Measurements from ENCODE around the gene ATP6V0B. TPM values are rescaled to one million over a fixed set of nuclear protein-coding genes. Genes with fewer than 3 reads are reported as not detected.

The ATP6V0B gene
- total RNA-seq, 2 experiments from 2014 or later: 42.9 to 47.0 TPM

DNA sequence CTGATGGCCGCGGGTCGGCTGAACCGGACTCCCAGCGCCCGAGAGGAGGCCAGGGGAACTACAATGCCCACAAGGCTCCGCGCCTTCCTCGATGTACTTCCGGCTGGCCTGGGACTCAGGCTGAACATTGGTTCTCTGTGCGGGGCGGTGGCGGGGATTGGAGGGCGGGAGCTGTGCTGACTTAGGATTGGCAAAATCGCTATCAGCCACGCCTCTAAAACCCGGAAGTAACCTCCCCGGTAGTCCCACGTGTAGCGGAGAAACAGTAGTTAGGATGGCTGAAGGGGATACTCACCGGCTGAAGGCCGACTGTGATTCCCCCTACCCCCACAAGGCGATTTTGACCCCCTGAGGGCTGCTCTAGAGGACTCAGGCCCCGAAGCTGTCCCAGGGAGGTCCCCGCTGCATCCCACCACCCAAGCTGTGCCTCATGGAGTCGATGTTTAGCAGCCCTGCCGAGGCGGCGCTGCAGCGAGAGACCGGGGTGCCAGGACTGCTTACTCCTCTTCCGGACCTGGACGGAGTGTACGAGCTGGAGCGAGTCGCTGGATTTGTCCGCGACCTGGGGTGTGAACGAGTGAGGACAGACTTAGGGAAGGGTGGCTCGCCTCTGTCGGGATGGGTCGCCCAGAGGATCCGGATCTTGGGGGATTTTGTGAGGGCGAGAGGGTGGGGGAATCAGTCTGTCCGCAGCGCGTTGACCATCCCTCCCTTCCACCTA lies 4.9 kb upstream of the ATP6V0B start, which contains the start of gene DPH2:
Gene DPH2, plus strand, starts transcription at position 265 of the 721 bp plus-strand sequence. Its CDS starts 166 bp downstream, at position 431.
- H3K4me3 Mint-ChIP-seq: peak within 1 kb of the TSS; percentile 90
- Histone ChIP-seq H3K27me3 (ENCODE audit: control insufficient read depth in 1 of 2, insufficient read depth in 2 of 2, low read length in 2 of 2) (no peaks in the 10 kb centered on the region), H3K36me3 (ENCODE audit: insufficient read depth, low read length) (peaks cover 15% of the 10 kb centered on the region), H3K4me3 (ENCODE audit: low read length) (peak within 1 kb of the TSS; percentile 87), H3K27ac (ENCODE audit: low read depth in 1 of 2, low read length in 2 of 2) (peak within 1 kb of the TSS; percentile 3 to 39), H3K4me1 (ENCODE audit: insufficient read depth, low read length) (peaks cover 35% of the 10 kb centered on the region), H3K9me3 (ENCODE audit: control insufficient read depth in 1 of 2, insufficient read depth in 1 of 2, low read length in 2 of 2) (no peaks in the 10 kb centered on the region)
- TF ChIP-seq, protein P1, sequence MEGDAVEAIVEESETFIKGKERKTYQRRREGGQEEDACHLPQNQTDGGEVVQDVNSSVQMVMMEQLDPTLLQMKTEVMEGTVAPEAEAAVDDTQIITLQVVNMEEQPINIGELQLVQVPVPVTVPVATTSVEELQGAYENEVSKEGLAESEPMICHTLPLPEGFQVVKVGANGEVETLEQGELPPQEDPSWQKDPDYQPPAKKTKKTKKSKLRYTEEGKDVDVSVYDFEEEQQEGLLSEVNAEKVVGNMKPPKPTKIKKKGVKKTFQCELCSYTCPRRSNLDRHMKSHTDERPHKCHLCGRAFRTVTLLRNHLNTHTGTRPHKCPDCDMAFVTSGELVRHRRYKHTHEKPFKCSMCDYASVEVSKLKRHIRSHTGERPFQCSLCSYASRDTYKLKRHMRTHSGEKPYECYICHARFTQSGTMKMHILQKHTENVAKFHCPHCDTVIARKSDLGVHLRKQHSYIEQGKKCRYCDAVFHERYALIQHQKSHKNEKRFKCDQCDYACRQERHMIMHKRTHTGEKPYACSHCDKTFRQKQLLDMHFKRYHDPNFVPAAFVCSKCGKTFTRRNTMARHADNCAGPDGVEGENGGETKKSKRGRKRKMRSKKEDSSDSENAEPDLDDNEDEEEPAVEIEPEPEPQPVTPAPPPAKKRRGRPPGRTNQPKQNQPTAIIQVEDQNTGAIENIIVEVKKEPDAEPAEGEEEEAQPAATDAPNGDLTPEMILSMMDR (IDR thresholded peaks at IDR 0.05): no peak
- ChIA-PET CTCF (interaction anchor here (1.6 kb wide), 1 partner anchor 23 kb away, joined by 4 read pairs; the partner anchor contains the start of gene IPO13), POLR2A (interaction anchor here (0.6 to 1.4 kb wide), 5 partner anchors 19 to 243 kb away, joined by 3 to 7 read pairs (median 4); partner anchors contain the start of genes DMAP1 and IPO13)
- peak; percentile 87 for ATAC-seq (ENCODE audit: poor library complexity)
- H3K4me1 Mint-ChIP-seq (ENCODE audit: low read depth): peaks cover 40% of the 10 kb centered on the region
- H3K9me3 Mint-ChIP-seq: no peaks in the 10 kb centered on the region
- intact Hi-C loops (cut with DNase I, micrococcal nuclease): loop anchor here (1.0 to 10.0 kb wide), 4 partner anchors 24 to 795 kb away; partner anchors contain the start of genes CDC20 (in 1 of the 2), CFAP57 (in 1 of the 2), EBNA1BP2 (in 1 of the 2) and ERI3 (in 1 of the 2)
- peaks cover 20% of the 10 kb centered on the region for H3K36me3 Mint-ChIP-seq (ENCODE audit: low read depth)
- peak; percentile 88 to 98 (median 94) for DNase-seq
- H3K27ac Mint-ChIP-seq: peak within 1 kb of the TSS; percentile 74
- no peaks in the 10 kb centered on the region for H3K27me3 Mint-ChIP-seq

DNA sequence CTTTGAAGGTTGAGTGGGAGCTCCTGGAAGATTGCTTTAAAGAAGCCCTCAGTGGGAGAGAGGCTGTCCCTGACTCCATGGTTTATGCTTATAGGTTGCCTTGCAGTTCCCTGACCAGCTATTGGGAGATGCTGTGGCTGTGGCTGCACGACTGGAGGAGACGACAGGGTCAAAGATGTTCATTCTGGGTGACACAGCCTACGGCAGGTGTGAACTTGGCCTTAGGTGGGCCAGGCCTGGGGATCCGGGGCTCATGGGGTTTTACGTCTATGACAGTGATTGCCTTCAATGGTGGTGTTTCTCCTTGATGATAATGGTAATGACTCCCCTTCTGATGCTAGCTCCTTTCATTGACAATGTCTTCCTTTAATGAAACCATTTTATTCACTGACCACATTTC lies 4.3 kb upstream of the ATP6V0B start:
- peak overlapping the region; percentile 87 for H3K4me3 ChIP-seq (ENCODE audit: low read length)
- H3K36me3 Mint-ChIP-seq (ENCODE audit: low read depth): peaks cover 22% of the 10 kb centered on the region
- peak overlapping the region; percentile 90 for H3K4me3 Mint-ChIP-seq
- peaks cover 15% of the 10 kb centered on the region for H3K36me3 ChIP-seq (ENCODE audit: insufficient read depth, low read length)
- ATAC-seq (ENCODE audit: poor library complexity) (no peak), DNase-seq (no peak)
- peak overlapping the region; percentile 74 for H3K27ac Mint-ChIP-seq
- intact Hi-C loops (cut with DNase I, micrococcal nuclease): loop anchor here in 1 of 2 experiments (10.0 kb wide), 3 partner anchors 384 to 796 kb away; partner anchors contain the start of genes CDC20, CFAP57, EBNA1BP2 and ERI3
- POLR2A ChIA-PET: interaction anchor here (1.1 kb wide), 1 partner anchor 36 kb away, joined by 4 read pairs; no protein-coding TSS in a partner anchor
- no peaks in the 10 kb centered on the region for H3K9me3 ChIP-seq (ENCODE audit: control insufficient read depth in 1 of 2, insufficient read depth in 1 of 2, low read length in 2 of 2)
- H3K27ac ChIP-seq (ENCODE audit: low read depth in 1 of 2, low read length in 2 of 2): peak overlapping the region; percentile 3 to 39
- CTCF ChIA-PET: interaction anchor here (1.6 kb wide), 1 partner anchor 24 kb away, joined by 4 read pairs; the partner anchor contains the start of gene IPO13
- H3K27me3 Mint-ChIP-seq: no peaks in the 10 kb centered on the region
- no peaks in the 10 kb centered on the region for H3K9me3 Mint-ChIP-seq
- H3K4me1 Mint-ChIP-seq (ENCODE audit: low read depth): peaks cover 41% of the 10 kb centered on the region
- H3K27me3 ChIP-seq (ENCODE audit: control insufficient read depth in 1 of 2, insufficient read depth in 2 of 2, low read length in 2 of 2): no peaks in the 10 kb centered on the region
- TF ChIP-seq, protein P1 (IDR thresholded peaks at IDR 0.05): no peak
- H3K4me1 ChIP-seq (ENCODE audit: insufficient read depth, low read length): peaks cover 38% of the 10 kb centered on the region

DNA sequence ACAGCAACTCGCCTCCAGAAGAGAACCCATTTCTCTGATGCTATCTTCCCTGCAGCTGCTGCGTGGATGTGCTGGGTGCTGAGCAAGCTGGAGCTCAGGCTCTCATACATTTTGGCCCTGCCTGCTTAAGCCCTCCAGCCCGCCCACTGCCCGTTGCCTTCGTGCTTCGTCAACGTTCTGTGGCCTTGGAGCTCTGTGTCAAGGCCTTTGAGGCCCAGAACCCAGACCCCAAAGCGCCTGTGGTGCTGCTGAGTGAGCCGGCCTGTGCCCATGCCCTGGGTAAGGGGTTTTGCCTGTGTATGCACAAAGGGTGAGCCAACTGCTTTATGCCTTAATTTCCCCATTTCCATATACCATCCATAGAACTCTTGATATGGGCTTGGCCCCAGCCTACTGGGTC lies 3.8 kb upstream of the ATP6V0B start:
- no peaks in the 10 kb centered on the region for H3K9me3 ChIP-seq (ENCODE audit: control insufficient read depth in 1 of 2, insufficient read depth in 1 of 2, low read length in 2 of 2)
- intact Hi-C loops (cut with DNase I, micrococcal nuclease): loop anchor here in 1 of 2 experiments (10.0 kb wide), 3 partner anchors 384 to 796 kb away; partner anchors contain the start of genes CDC20, CFAP57, EBNA1BP2 and ERI3
- Mint-ChIP-seq H3K9me3 (no peaks in the 10 kb centered on the region), H3K27ac (no peak overlapping the region), H3K4me3 (peak overlapping the region; percentile 90), H3K36me3 (ENCODE audit: low read depth) (peaks cover 26% of the 10 kb centered on the region), H3K27me3 (no peaks in the 10 kb centered on the region), H3K4me1 (ENCODE audit: low read depth) (peaks cover 45% of the 10 kb centered on the region)
- POLR2A ChIA-PET: no interaction called here
- no peaks in the 10 kb centered on the region for H3K27me3 ChIP-seq (ENCODE audit: control insufficient read depth in 1 of 2, insufficient read depth in 2 of 2, low read length in 2 of 2)
- peaks cover 15% of the 10 kb centered on the region for H3K36me3 ChIP-seq (ENCODE audit: insufficient read depth, low read length)
- DNase-seq (no peak), ATAC-seq (ENCODE audit: poor library complexity) (no peak)
- CTCF ChIA-PET: interaction anchor here (1.6 kb wide), 1 partner anchor 24 kb away, joined by 4 read pairs; the partner anchor contains the start of gene IPO13
- TF ChIP-seq, protein P1 (IDR thresholded peaks at IDR 0.05): no peak
- peak overlapping the region; percentile 87 for H3K4me3 ChIP-seq (ENCODE audit: low read length)
- peaks cover 42% of the 10 kb centered on the region for H3K4me1 ChIP-seq (ENCODE audit: insufficient read depth, low read length)
- no peak overlapping the region for H3K27ac ChIP-seq (ENCODE audit: low read depth in 1 of 2, low read length in 2 of 2)
